Left ventricle myocardium superior (tissue), 1 donor: ENCODE results near the gene NUDT17. TPM values are rescaled to one million over a fixed set of nuclear protein-coding genes. Genes with fewer than 3 reads are reported as not detected.
"Not testable (repeated sequence)": the region's sequence is repeated elsewhere in the genome, so short reads cannot be mapped to it uniquely, and the experiment has no call there.

ENCODE experiments used
- ATAC-seq: fragments of 200-7000 bp; cut with Tn5 transposase; one replicate; pipeline ENCODE4 v1.9.1; 2020; ENCODE audit warnings: mild to moderate bottlenecking, moderate library complexity
- DNase-seq: peaks from one replicate; pipeline ENCODE4 v3.0.0-alpha.2; 2020
- intact Hi-C: fragments of 100-400 bp; cut with micrococcal nuclease; formaldehyde crosslinking; loops from one replicate; pipeline ENCODE4 v1.11.0; 2022
- long read RNA-seq: library from polyadenylated mRNA; unstranded; transcript quantifications from one replicate; pipeline ENCODE4 v2.0.0, GENCODE V29; 2021
- total RNA-seq: library from RNA; stranded (reverse); fragmentation: NEBNext Ultra II Directional; extraction: Animal tissue kit (Norgen Biotek cat#: 25700); gene quantifications from one replicate; pipeline ENCODE4 v1.2.1, GENCODE V29; 2021
- donor health status: DM: no; HTN: yes; CAD: no; lungs with severe emphysema.

Gene NUDT17, protein sequence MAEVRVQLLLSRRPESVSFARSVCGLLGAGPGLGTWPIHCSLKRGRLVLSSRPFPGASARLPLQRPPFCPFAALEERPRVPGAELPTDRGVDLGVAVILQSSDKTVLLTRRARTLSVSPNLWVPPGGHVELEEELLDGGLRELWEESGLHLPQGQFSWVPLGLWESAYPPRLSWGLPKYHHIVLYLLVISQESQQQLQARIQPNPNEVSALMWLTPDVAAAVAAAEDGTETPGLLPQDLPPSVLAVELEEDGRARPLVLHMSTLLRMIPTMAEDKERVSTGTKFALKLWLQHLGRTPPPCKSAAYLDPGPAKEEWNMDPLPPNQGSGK
- 3.4 TPM for total RNA-seq
- long read RNA-seq, partial matches to known transcripts = 0 of 4 reads
- long read RNA-seq, other reads (novel, unspliced or antisense) = 4 of 4 reads

DNA sequence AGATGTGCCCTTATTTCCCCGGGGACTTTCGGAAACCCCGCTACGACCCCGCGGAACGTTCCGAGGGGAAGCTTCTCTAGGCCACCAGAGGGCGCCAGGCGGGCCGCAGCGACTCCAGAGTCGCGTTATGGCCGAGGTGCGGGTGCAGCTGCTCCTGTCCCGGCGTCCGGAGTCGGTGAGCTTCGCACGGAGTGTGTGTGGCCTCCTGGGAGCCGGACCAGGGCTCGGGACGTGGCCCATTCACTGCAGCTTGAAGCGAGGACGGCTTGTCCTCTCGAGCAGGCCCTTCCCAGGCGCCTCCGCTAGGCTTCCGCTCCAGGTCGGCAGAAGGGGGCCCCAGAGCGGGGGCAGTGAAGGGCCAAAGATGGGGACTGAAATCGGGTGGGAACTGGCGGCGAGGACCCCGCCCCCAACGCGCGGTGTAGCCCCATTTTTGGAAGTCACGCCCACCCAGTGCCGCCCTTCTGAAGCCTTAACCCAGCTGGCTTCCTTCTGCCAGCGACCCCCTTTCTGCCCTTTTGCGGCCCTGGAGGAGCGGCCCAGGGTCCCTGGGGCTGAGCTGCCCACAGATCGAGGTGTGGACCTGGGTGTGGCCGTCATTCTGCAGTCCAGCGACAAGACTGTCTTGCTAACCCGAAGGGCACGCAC, at the start of gene NUDT17:
NUDT17 (plus strand) TSS at position 117 of the 648 bp plus-strand sequence; CDS start at position 128, 11 bp downstream.
- intact Hi-C loops = loop anchor here (5.0 to 10.0 kb wide), 2 partner anchors 69 to 167 kb away; partner anchors contain the start of genes ITGA10 and PEX11B
- DNase-seq (peak; percentile 90), ATAC-seq (peak; percentile 89)

DNA sequence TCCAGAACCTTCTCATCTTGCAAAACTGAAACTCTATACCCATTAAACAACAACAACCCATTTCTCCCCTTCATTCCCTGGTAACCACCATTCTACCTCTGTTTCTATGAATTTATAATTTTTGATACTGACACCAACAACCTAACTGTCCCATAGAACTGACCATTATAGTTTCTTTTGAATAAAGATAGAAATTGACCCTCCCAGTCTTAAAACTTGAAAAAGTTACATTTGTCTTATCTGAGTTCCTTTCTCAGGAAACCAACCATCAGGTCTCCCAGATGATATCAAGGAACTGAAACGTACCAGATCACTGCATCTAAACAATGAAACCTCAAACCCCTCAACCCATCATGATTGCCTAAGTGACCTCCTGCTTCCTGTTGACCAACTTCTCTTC, 48.7 kb upstream of the NUDT17 start:
- no peak for ATAC-seq
- no peak for DNase-seq
- intact Hi-C loops = no loop called here

DNA sequence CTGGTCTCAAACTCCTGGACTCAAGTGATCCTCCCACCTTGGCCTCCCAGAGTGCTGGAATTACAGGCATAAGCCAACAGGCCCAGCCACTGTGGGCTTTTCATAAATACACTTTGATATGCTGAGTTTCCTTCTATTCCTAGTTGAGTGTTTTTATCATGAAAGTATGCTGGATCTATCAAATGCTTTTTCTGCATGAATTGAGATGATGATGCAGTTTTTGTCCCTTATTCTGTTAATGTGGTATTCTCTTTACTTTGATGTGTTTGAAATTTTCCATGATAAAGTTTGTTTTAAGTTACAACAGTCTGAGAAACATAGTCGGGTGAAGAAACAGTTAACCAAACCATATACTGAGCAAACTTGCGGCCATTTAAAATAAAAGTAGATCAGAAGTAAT, 45.6 kb upstream of the NUDT17 start:
- DNase-seq (no peak), ATAC-seq (no peak)
- intact Hi-C loops = no loop called here

DNA sequence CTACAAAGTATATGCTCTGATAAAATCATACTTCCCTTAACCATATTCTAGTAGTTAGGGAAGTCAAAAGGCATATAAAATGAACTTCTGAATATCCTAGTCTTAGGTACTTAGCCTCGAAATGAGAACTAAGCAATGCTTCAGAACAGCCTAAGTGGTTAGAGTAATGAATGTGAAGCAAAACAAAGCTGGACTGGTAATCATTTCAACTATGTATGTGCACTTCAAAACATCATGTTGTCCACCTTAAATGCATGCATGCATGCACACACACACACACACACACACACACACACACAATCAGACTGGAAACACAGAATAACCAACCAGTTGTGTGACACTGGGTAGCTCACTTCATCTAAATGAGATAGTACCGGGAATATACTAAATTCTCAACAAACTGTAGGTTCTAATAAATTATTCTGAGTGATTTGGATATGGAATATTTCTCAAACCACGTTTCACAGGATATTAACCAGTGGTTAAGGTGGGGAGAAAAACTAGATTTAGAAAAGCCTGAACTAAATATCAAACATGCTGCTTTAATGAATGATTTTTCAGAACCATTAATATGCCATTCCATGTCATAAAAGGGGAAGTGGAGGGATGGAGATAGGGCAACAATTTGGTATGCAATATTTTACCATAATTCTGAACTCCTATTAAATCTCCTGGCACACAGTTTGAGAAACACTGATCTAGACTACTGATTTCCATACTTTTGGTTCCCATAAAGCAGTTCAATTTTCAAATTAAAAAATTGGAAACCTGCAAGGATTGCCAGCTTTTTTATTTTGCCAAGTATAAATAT, 41.0 kb upstream of the NUDT17 start:
- intact Hi-C loops = no loop called here
- DNase-seq (no peak), ATAC-seq (no peak)

DNA sequence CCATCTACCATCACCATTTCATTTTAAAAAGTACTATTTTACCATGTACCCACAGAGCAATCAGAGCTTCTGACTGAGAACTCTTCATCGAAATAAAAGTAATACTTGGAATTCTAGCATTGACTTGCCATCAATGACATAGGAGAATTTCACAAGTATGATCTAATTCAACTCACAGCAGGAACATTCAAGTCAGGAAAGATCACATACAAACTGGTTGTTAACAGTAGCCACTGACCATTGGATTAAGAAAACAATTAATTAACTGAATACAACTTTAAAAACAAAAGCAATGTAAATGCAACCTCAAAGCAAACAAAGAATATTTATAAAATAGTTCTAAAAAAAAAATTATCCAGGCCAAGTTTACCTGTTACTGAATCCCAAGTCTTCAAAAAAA, 40.4 kb upstream of the NUDT17 start:
- intact Hi-C loops = no loop called here
- ATAC-seq (no peak), DNase-seq (no peak)

DNA sequence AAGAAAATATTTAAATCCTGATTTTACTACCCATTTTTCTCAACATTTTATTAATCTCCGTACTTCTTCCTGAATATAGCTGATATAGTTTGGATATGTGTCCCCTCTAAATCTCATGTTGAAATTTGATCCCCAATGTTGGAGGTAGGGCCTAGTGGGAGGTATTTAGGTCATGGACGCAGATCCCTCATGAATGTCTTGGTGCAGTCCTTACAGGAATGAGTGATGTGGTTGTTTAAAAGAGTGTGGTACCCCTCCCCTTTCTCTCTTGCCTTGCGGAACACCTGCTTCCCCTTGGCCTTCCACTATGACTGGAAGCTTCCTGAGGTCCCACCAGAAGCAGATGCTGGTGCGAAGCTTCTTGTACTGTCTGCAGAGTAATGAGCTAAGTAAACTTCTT, 39.0 kb upstream of the NUDT17 start:
- ATAC-seq = no peak
- no peak for DNase-seq
- intact Hi-C loops = no loop called here

DNA sequence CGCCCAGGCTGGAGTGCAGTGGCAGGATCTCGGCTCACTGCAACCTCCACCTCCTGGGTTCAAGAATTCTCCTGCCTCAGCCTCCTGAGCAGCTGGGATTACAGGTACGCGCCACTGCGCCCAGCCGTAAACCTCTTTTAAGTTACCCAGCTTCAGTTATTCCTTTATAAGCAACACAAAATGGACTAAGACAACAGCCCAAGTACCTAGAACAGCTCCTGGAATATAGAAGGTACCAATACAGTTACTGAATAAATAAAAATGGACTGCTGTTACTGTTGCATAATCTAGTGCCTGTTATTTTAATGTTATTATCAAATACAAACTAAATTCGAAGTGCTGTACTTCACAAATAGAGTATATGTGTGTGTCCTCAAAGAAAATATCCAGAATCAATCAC, 38.6 kb upstream of the NUDT17 start:
- intact Hi-C loops = no loop called here
- ATAC-seq = no peak
- no peak for DNase-seq

DNA sequence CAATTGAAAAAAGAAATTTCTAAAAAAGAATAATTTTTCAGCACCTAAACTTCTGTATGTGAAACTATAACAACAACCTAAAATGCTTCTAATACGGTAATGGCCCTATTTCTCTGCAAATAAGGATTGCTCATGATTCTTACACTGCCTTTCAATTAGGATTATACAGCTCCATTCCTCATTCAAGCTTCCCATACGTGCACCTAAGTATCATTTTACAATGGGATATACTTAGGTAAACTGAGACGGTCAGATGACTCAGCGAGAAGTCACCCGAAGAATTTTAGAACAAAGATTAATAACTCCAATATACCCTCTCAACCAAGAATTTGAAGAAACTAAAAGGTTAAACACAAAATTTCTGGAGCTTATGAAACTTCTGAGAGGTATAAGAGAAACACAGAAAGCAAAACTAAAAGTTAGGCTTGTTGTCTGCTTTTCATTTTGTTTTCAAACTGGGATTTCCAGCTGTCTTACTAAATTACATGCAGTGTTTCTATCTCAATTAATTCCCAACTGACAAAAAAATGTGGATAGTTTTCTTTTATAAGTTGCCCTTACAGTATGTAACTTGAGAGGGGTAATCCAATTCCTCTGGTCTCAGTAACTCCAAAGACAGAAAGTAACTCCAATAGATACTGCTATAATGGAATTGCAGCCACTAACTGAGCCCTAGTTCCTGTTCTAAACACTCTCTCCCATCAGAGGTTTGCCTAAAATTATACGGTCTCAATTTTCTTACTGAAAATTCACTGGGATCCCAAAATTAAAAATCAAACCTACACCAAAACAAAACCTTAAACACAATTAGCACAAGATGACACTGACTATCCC, 32.2 kb upstream of the NUDT17 start:
- peak; percentile 36 for ATAC-seq
- intact Hi-C loops, DNase-seq: not testable (repeated sequence)

DNA sequence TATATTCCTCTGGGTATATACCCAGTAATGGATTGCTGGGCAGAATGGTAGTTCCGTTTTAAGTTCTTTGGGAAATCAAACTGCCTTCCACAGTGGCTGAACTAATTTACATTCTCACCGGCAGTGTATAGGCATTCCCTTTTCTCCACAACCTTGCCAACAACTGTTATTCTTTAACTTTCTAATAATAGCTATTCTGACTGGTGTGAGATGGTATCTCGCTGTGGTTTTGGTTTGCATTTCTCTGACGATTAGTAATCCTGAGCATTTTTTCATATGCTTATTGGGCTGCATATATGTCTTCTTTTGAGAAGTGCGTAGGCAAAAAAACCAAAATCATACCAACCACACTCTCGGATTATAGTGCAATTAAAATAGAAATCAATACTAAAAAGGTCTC, 27.3 kb upstream of the NUDT17 start:
- intact Hi-C loops, DNase-seq: not testable (repeated sequence)
- ATAC-seq = peak; percentile 7

DNA sequence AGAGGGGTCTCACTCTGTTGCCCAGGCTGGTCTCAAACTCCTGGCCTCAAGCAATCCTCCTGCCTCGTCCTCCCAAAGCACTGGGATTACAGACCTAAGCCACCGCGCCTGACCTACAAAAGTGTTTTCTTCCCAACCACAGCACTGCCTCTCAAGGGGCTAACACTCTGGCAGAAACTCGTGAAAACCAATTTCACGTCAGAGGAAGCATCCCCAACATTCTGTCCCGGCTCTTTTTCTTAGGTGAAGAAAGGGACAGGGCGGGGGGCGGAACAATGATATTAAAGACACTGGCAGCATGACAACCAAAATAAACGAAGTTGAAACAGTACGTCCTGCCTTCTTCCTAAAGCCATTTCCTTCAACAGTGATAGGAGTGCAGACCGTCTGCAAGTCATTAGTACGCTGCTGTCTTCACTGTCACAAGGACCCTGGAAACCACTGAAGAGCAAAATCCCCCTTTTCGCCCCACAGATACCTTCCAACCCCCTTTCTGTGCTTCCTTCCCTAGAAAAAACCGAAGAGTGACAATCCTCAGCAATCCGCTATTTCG, 22.6 kb upstream of the NUDT17 start:
- DNase-seq, intact Hi-C loops: not testable (repeated sequence)
- ATAC-seq = peak; percentile 30

DNA sequence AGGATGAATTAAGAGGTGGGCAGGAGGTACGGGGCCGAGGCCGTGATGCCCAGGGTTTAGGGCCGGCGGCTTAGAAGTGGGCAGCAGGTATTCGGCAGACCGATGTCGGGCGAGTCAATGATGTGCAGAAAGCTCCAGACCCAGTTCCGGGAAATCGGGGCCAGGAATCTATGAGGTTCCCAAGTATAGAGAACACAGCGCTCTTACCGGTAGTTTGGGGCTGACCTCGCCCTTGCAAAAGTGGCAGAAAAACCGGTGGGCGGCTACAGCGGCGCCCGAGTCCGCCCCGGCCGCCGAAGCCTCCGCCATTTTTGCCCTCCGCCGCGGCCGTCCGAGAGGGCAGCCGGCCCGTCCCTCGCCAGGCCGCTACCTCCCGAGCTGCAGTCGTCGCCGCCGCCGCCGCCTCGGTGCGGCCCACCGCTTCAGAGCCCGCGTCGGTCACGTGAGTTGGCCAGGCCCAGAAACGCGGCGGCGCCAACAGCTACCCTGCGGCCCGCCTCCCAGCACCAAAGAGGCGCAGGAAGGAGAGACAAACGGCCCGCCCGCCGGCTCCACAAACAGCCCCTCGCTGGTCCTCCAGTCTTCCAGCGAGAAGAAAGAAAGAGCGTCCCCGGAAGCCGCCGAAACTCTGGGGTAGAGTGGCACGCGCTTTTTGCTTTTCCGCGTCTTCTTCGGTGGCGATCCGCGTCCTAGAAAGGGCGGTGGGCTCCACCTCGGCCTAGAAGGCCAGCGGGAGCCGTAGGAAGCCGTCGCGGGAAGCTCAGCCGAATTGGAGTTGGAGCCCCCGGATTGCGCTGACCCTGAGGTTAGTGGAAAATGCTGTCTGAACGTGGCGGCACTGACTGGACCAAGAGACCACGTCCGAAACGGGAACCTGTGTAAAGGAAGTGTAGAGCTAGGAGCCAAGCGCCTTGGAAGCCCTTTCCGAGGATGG, 21.6 kb upstream of the NUDT17 start, which contains the start of the genes POLR3C and RNF115:
POLR3C (plus strand) TSS at position 636 of the 934 bp plus-strand sequence. CDS start 1,577 bp downstream, outside the sequence.
RNF115 (minus strand) TSS at position 531 of the 934 bp plus-strand sequence; CDS start at position 309, 222 bp downstream.
- ATAC-seq (peak; percentile 97), DNase-seq (peak; percentile 96)
- intact Hi-C loops = no loop called here

DNA sequence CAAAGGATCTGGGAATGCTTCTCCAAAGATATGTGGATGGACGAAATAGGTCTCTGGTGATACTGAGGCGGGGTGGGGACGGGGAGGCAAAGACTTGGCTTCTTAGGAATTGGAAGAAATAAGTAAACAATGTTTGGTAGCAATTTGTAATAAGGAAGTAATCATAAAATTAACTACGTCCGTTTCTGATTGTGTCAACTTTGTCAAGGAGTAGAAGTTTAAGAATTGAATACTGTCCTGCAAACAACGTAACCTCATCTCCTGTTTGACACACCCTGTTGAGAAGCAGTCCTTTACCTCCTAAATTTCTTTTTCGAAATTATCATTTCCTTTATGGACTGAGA, 21.0 kb upstream of the NUDT17 start:
- DNase-seq = no peak
- no peak for ATAC-seq
- intact Hi-C loops = no loop called here

DNA sequence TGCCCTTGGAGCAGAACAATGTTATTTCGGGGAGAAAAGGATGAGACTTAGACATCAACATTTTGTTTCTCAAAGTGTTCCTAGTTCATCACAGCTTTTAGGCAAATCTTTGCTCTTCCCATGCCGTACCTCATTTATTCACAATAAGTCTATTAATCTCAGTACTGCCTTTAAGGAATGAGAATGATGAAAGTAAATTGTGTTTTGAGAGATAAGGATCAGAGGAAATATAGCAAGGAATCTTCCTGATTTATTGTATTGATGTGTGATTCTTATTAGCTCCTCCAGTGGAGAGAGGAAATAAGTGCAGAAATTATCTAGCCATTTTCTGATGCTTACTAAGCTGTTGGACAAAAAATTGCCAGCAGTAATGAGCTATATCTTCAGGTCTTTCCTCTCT, 19.4 kb upstream of the NUDT17 start:
- ATAC-seq (no peak), DNase-seq (no peak)
- intact Hi-C loops = no loop called here

DNA sequence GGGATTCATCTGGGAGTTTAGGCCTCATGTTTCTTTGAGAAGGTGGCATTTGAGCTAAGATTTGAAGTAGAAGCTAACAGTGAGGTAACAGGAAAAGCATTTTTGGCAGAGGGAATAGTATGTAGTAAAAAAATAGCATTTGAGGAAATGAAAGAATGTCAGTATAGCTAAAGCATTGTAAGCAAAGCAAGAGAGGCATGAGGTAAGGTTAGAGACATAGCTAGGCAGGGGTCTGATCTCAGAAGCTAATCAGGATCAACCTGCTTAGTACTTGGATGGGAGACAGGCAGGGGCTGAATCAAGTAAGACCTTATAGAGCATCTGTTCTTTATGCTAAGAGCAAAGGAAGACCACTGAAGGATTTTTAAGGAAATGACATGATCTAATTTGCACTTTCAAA, 17.5 kb upstream of the NUDT17 start:
- intact Hi-C loops = no loop called here
- DNase-seq (no peak), ATAC-seq (no peak)

DNA sequence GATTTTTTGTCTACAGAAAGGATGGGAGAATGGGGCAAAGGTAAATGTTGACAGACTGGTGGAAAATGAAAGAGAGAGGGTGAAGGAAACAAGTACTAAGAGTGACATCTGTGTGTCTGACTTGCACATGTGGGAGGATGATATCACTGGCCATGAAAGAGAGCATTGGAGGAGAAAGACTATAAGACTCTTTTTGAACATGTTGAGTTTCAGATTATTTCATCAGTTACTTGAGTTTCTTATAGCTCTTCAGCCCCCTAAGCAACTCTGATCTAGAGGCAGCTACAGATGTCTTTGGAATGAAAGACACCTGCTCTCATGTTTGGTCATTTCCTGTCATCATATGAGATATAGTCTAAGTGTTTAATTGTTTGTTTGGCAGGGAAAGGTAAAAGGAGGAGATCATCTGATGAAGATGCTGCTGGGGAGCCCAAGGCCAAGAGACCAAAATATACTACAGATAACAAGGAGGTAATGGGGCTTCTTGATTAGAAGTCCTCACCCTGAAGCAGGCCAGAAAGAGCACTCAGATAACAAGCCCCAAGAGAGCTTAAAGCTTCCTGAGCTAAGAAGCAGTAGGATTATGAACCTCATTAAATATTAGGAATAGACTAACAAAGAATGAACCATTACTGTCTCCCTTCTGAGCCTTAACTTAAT, 16.9 kb upstream of the NUDT17 start:
- no peak for ATAC-seq
- intact Hi-C loops = no loop called here
- no peak for DNase-seq

DNA sequence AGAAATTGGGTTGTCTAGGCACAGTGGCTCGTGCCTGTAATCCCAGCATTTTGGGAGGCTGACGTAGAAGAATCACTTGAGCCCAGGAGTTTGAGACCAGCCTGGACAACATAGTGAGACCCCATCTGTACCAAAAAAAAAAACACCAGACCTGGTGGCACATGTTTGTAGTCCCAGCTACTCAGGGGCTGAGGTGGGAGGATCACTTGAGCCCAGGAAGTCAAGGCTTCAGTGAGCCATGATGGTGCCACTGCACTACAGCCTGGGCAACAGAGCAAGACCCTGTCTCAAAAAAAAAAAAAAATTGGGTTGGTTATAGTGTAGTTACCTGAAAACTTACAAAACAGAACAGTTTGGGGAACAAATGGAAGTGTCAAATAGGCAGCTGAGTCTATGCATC, 14.6 kb upstream of the NUDT17 start:
- intact Hi-C loops, ATAC-seq, DNase-seq: not testable (repeated sequence)

DNA sequence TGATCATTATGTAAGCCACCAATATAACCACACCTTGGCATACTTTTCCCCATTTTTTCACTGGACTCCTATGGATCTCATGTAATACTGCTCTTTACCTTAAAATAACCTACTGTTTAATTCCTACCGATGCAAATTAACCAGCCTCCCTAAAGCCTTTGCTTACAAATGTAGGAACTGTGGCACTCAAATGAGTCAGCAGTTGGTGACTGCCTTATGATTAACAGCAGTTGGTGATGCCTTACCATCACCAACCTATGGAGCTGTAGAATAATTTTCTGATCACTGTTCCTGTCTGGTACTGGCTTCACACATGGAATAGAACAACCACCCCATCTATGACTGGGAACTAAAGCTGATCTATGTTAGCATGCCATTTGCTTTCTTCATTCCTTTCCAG, 7.8 kb upstream of the NUDT17 start:
- DNase-seq (no peak), ATAC-seq (no peak)
- intact Hi-C loops = no loop called here
